RWPE2 (cell line): ENCODE measurements around the gene ARSA.
A peak's percentile ranks its signal among the peaks of the same experiment; 100 is the strongest.

Experiments
- ATAC-seq: fragments of 200-7000 bp; cut with Tn5 transposase; 3 replicates; pipeline ENCODE4 v1.9.1; 2021; ENCODE audit warnings: low read depth
- DNase-seq: peaks from one replicate; pipeline ENCODE4 v3.0.0-alpha.2; 2020; ENCODE audit warnings: low spot score
- H3K27ac ChIP-seq: fragments of 450-650 bp; 2 replicates; pipeline ENCODE4 v1.5.1; 2017; ENCODE audit warnings: mild to moderate bottlenecking; ENCODE audit not compliant: poor library complexity, severe bottlenecking
- H3K27me3 ChIP-seq: fragments of 250-450 bp; sonication (Bioruptor Pico); 2 replicates; pipeline ENCODE4 v1.5.1; 2021; ENCODE audit warnings: mild to moderate bottlenecking, moderate library complexity; ENCODE audit not compliant: insufficient read depth, poor library complexity, severe bottlenecking
- H3K36me3 ChIP-seq: fragments of 250-450 bp; sonication (Bioruptor Pico); 2 replicates; pipeline ENCODE4 v1.5.1; 2020; ENCODE audit warnings: low read depth, mild to moderate bottlenecking, moderate library complexity
- H3K4me1 ChIP-seq: fragments of 250-450 bp; sonication (Bioruptor Pico); 2 replicates; pipeline ENCODE4 v1.5.1; 2021; ENCODE audit warnings: mild to moderate bottlenecking, moderate library complexity; ENCODE audit not compliant: insufficient read depth, poor library complexity, severe bottlenecking
- H3K4me3 ChIP-seq: fragments of 250-450 bp; sonication (Bioruptor Pico); 2 replicates; pipeline ENCODE4 v1.5.1; 2021; ENCODE audit warnings: mild to moderate bottlenecking, moderate library complexity; ENCODE audit not compliant: severe bottlenecking
- H3K9me3 ChIP-seq: fragments of 250-450 bp; sonication (Bioruptor Pico); 2 replicates; pipeline ENCODE4 v1.5.1; 2021; ENCODE audit warnings: mild to moderate bottlenecking, moderate library complexity; ENCODE audit not compliant: severe bottlenecking
- TF ChIP-seq, protein P1 (sequence below): fragments of 450-650 bp; IDR thresholded peaks from one replicate; pipeline ENCODE4 v1.5.1; 2017; ENCODE audit warnings: mild to moderate bottlenecking, moderate library complexity; ENCODE audit not compliant: poor library complexity, severe bottlenecking

Gene ARSA

GRCh38 chr22:50626850-50627641 lies 906 bp downstream of the ARSA start:
- peaks cover 10% of the 10 kb centered on the region for H3K4me1 ChIP-seq
- TF ChIP-seq, protein P1, sequence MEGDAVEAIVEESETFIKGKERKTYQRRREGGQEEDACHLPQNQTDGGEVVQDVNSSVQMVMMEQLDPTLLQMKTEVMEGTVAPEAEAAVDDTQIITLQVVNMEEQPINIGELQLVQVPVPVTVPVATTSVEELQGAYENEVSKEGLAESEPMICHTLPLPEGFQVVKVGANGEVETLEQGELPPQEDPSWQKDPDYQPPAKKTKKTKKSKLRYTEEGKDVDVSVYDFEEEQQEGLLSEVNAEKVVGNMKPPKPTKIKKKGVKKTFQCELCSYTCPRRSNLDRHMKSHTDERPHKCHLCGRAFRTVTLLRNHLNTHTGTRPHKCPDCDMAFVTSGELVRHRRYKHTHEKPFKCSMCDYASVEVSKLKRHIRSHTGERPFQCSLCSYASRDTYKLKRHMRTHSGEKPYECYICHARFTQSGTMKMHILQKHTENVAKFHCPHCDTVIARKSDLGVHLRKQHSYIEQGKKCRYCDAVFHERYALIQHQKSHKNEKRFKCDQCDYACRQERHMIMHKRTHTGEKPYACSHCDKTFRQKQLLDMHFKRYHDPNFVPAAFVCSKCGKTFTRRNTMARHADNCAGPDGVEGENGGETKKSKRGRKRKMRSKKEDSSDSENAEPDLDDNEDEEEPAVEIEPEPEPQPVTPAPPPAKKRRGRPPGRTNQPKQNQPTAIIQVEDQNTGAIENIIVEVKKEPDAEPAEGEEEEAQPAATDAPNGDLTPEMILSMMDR = no peak
- ATAC-seq (no peak; the same call in 2 of the 3 replicates), DNase-seq (peak; percentile 50)
- no peaks in the 10 kb centered on the region for H3K9me3 ChIP-seq
- peak overlapping the region; percentile 90 for H3K4me3 ChIP-seq
- H3K27ac ChIP-seq = peak overlapping the region; percentile 9
- H3K36me3 ChIP-seq = no peaks in the 10 kb centered on the region
- no peaks in the 10 kb centered on the region for H3K27me3 ChIP-seq

DNA sequence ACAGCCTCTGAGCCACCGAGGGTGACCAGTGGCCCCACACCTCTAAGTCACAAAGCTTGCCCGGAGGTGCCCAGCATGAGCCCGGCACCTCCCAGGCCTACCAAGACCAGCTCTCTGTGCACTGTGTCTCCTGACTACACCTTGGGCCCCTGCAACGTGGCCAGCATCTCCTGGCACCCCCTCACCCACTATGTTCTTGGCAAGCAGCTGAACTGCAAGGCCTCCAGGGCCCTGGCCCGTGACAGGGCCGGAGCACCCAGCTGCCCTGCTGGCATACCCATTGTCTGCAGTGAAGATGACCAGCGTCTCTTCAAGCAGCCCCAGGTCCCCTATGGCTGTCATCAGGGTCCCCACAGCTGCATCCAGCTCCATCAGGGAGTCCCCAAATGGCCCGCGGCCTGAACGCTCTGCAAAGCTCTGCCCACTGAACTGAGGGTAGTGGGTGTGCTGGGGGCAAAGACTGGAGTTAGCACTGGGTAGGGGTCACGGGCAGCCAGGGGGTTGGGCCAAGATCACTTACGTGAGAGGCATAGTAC lies 1.6 kb downstream of the ARSA start:
- H3K27me3 ChIP-seq = no peaks in the 10 kb centered on the region
- TF ChIP-seq, protein P1 = no peak
- no peaks in the 10 kb centered on the region for H3K36me3 ChIP-seq
- no peak overlapping the region for H3K4me3 ChIP-seq
- no peak overlapping the region for H3K27ac ChIP-seq
- ATAC-seq = no peak
- peaks cover 15% of the 10 kb centered on the region for H3K4me1 ChIP-seq
- peak; percentile 32 for DNase-seq
- no peaks in the 10 kb centered on the region for H3K9me3 ChIP-seq

DNA sequence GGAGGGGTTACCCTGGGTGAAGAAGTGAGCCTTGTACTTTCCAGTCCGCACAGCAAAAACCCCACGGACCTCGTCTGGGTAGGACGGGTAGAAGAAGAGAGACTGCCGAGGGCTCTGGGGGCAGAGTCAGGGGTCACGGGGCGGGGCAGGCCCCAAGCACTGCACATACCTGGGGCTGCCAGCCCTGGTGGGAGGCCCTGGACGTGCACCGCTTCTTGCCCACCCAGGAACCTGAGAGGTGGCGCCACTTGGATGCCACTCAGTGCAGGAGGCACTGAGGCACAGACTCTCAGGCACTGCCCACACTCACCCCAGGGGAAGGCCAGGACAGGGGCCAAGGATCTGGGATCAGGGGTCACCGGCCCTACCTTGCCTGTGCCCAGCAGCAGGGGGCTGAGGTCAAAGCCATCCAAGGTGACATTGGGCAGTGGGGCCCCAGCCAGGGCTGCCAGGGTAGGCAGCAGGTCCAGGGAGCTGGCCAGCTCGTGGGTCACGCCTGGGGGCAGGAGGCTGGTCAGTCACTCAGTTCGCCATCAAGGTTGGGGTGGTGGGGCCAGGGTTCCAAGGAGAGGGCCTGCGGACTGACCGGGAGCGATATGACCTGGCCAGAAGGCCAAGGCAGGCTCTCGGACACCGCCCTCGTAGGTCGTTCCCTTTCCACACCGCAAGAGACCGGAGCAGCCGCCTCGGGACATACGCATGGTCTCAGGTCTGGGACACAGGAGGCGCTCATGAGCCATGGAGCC lies 2.2 kb downstream of the ARSA start:
- Histone ChIP-seq H3K9me3 (no peaks in the 10 kb centered on the region), H3K27me3 (no peaks in the 10 kb centered on the region), H3K27ac (no peak overlapping the region), H3K36me3 (no peaks in the 10 kb centered on the region), H3K4me3 (no peak overlapping the region), H3K4me1 (peaks cover 22% of the 10 kb centered on the region)
- DNase-seq (peak; percentile 56), ATAC-seq (no peak)
- TF ChIP-seq, protein P1 = no peak

DNA sequence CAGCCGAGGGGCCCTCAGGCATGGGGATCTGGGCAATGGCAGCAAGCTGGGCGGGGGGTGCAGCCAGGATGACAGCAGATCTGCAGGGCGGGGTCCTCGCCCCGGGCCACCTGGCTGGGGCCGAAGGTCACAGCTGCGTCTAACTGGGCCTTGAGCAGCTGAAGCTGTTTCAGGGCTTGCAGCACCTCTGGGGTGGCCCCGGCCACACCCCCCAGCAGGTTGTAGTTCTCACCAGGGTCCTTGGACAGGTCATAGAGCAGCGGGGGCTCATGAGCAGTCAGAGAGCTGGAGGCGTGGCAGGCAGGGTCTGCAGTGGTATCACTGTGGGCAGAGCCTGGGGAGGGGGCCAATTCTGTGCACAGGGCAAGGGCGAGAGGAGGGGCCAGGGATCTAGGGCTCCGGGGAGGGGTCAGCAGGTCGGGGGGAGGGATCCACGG lies 2.8 kb downstream of the ARSA start:
- Histone ChIP-seq H3K4me1 (peaks cover 24% of the 10 kb centered on the region), H3K27ac (no peak overlapping the region), H3K4me3 (no peak overlapping the region), H3K27me3 (no peaks in the 10 kb centered on the region), H3K9me3 (no peaks in the 10 kb centered on the region), H3K36me3 (no peaks in the 10 kb centered on the region)
- ATAC-seq (no peak), DNase-seq (peak; percentile 38)
- TF ChIP-seq, protein P1 = no peak
